Measurements from ENCODE around the gene TMBIM1. TPM values are rescaled to one million over a fixed set of nuclear protein-coding genes. Genes with fewer than 3 reads are reported as not detected.

Gene TMBIM1
- total and polyA plus RNA-seq, 2 donors (not counting 1 experiment from before 2014, with no cell fraction given), result 170 to 235 TPM

GRCh38 chr2:218307415-218308090 is 15.2 kb upstream of the TMBIM1 start:
- no peaks in the 10 kb centered on the region for H3K27me3 ChIP-seq (ENCODE audit: control insufficient read depth, insufficient read depth, low read length)
- DNase-seq (ENCODE audit: low read depth in 2 of 2), result no peak
- no peaks in the 10 kb centered on the region for H3K4me1 ChIP-seq (ENCODE audit: control insufficient read depth, extremely low read depth, insufficient read depth, low read length)
- H3K9me3 ChIP-seq (ENCODE audit: control insufficient read depth, insufficient read depth, low read depth, low read length), result no peaks in the 10 kb centered on the region
- H3K4me3 ChIP-seq (replicated peaks in 1 of 4; ENCODE audit: control extremely low read depth in 1 of 4, insufficient read depth in 1 of 4, low read depth in 3 of 4, low read length in 4 of 4), result no peak overlapping the region
- no peak overlapping the region for H3K27ac ChIP-seq (ENCODE audit: insufficient read depth, low read length)
- no peaks in the 10 kb centered on the region for H4K20me1 ChIP-seq (ENCODE audit: control insufficient read depth, extremely low read depth, insufficient read depth, low read length)
- no peak overlapping the region for H2AFZ ChIP-seq (ENCODE audit: low read length)
- no peak overlapping the region for H3K4me2 ChIP-seq (ENCODE audit: extremely low read depth, insufficient read depth, low read length)
- no peak for TF ChIP-seq CTCF (conservative IDR thresholded peaks at IDR 0.05 in 1 of 2, IDR thresholded peaks at IDR 0.05 in 1 of 2; ENCODE audit: low read depth in 1 of 2, low read length in 2 of 2)
- TF ChIP-seq EZH2 (IDR thresholded peaks at IDR 0.05; ENCODE audit: low read length, missing control alignments), result no peak
- H3K9ac ChIP-seq (ENCODE audit: insufficient read depth, low read length), result no peak overlapping the region
- H3K36me3 ChIP-seq (ENCODE audit: control insufficient read depth, insufficient read depth, low read length), result no peaks in the 10 kb centered on the region
- no peaks in the 10 kb centered on the region for H3K79me2 ChIP-seq (ENCODE audit: control insufficient read depth, insufficient read depth, low read length)

GRCh38 chr2:218306184-218306920 is 14.0 kb upstream of the TMBIM1 start:
- H3K4me2 ChIP-seq (ENCODE audit: extremely low read depth, insufficient read depth, low read length), result no peak overlapping the region
- no peaks in the 10 kb centered on the region for H3K4me1 ChIP-seq (ENCODE audit: control insufficient read depth, extremely low read depth, insufficient read depth, low read length)
- no peak for TF ChIP-seq EZH2 (IDR thresholded peaks at IDR 0.05; ENCODE audit: low read length, missing control alignments)
- no peak for TF ChIP-seq CTCF (conservative IDR thresholded peaks at IDR 0.05 in 1 of 2, IDR thresholded peaks at IDR 0.05 in 1 of 2; ENCODE audit: low read depth in 1 of 2, low read length in 2 of 2)
- H3K27ac ChIP-seq (ENCODE audit: insufficient read depth, low read length), result no peak overlapping the region
- no peak overlapping the region for H3K9ac ChIP-seq (ENCODE audit: insufficient read depth, low read length)
- no peaks in the 10 kb centered on the region for H3K27me3 ChIP-seq (ENCODE audit: control insufficient read depth, insufficient read depth, low read length)
- no peak overlapping the region for H3K4me3 ChIP-seq (replicated peaks in 1 of 4; ENCODE audit: control extremely low read depth in 1 of 4, insufficient read depth in 1 of 4, low read depth in 3 of 4, low read length in 4 of 4)
- H3K79me2 ChIP-seq (ENCODE audit: control insufficient read depth, insufficient read depth, low read length), result no peaks in the 10 kb centered on the region
- H3K9me3 ChIP-seq (ENCODE audit: control insufficient read depth, insufficient read depth, low read depth, low read length), result no peaks in the 10 kb centered on the region
- DNase-seq (ENCODE audit: low read depth in 2 of 2), result no peak
- no peaks in the 10 kb centered on the region for H3K36me3 ChIP-seq (ENCODE audit: control insufficient read depth, insufficient read depth, low read length)
- H2AFZ ChIP-seq (ENCODE audit: low read length), result no peak overlapping the region
- no peaks in the 10 kb centered on the region for H4K20me1 ChIP-seq (ENCODE audit: control insufficient read depth, extremely low read depth, insufficient read depth, low read length)

- Histone ChIP-seq H4K20me1 (ENCODE audit: control insufficient read depth, extremely low read depth, insufficient read depth, low read length) (no peaks in the 10 kb centered on the region), H3K9ac (ENCODE audit: insufficient read depth, low read length) (no peak overlapping the region), H3K27ac (ENCODE audit: insufficient read depth, low read length) (no peak overlapping the region), H3K9me3 (ENCODE audit: control insufficient read depth, insufficient read depth, low read depth, low read length) (no peaks in the 10 kb centered on the region), H3K4me3 (replicated peaks in 1 of 4; ENCODE audit: control extremely low read depth in 1 of 4, insufficient read depth in 1 of 4, low read depth in 3 of 4, low read length in 4 of 4) (no peak overlapping the region), H3K4me2 (ENCODE audit: extremely low read depth, insufficient read depth, low read length) (no peak overlapping the region), H2AFZ (ENCODE audit: low read length) (no peak overlapping the region), H3K36me3 (ENCODE audit: control insufficient read depth, insufficient read depth, low read length) (no peaks in the 10 kb centered on the region), H3K4me1 (ENCODE audit: control insufficient read depth, extremely low read depth, insufficient read depth, low read length) (no peaks in the 10 kb centered on the region), H3K27me3 (ENCODE audit: control insufficient read depth, insufficient read depth, low read length) (no peaks in the 10 kb centered on the region), H3K79me2 (ENCODE audit: control insufficient read depth, insufficient read depth, low read length) (no peaks in the 10 kb centered on the region)
- no peak for DNase-seq (ENCODE audit: low read depth in 2 of 2)
- TF ChIP-seq EZH2 (IDR thresholded peaks at IDR 0.05; ENCODE audit: low read length, missing control alignments) (no peak), CTCF (conservative IDR thresholded peaks at IDR 0.05 in 1 of 2, IDR thresholded peaks at IDR 0.05 in 1 of 2; ENCODE audit: low read depth in 1 of 2, low read length in 2 of 2) (no peak)
Observed at GRCh38 chr2:218305383-218305782, 13.1 kb upstream of the TMBIM1 start.

Data from fibroblast of lung (primary cell).